Fibroblast of lung (primary cell): Measurements from ENCODE around the gene SRCAP. TPM values are rescaled to one million over a fixed set of nuclear protein-coding genes. Genes with fewer than 3 reads are reported as not detected.

Experiments used
- DNase-seq, 2 donors: peaks; one replicate each; pipeline versions ENCODE4 v3.0.0 to v3.0.0-alpha.2; 2010; ENCODE audit warnings: low read depth in 2 of 2
- H2AFZ ChIP-seq: 2 replicates; pipeline ENCODE4 v1.5.1; 2012; ENCODE audit warnings: low read length, control low read depth, inconsistent platforms
- H3K27ac ChIP-seq: 2 replicates; pipeline ENCODE4 v1.5.1; 2011; ENCODE audit warnings: low read length, control low read depth; ENCODE audit not compliant: insufficient read depth
- H3K27me3 ChIP-seq: 2 replicates; pipeline ENCODE4 v1.5.1; 2011; ENCODE audit warnings: mild to moderate bottlenecking, low read length; ENCODE audit not compliant: control insufficient read depth, insufficient read depth
- H3K36me3 ChIP-seq: 2 replicates; pipeline ENCODE4 v1.5.1; 2011; ENCODE audit warnings: low read length; ENCODE audit not compliant: control insufficient read depth, insufficient read depth
- H3K4me1 ChIP-seq: 2 replicates; pipeline ENCODE4 v1.5.1; 2011; ENCODE audit warnings: low read length; ENCODE audit not compliant: control insufficient read depth, insufficient read depth; ENCODE audit errors: extremely low read depth
- H3K4me2 ChIP-seq: 2 replicates; pipeline ENCODE4 v1.5.1; 2011; ENCODE audit warnings: low read length, control low read depth; ENCODE audit not compliant: insufficient read depth; ENCODE audit errors: extremely low read depth
- H3K4me3 ChIP-seq, 4 experiments: fragments of 200-600 bp in 1 of 4; sonication (generic) in 1 of 4; replicated peaks in 1 of 4; 2 replicates each; pipeline ENCODE4 v1.5.1; 2011 to 2016; ENCODE audit warnings: low read length in 4 of 4, low read depth in 3 of 4, mild to moderate bottlenecking in 3 of 4, control low read depth in 2 of 4, inconsistent platforms in 1 of 4, mixed read lengths in 1 of 4; ENCODE audit not compliant: insufficient read depth in 1 of 4; ENCODE audit errors: control extremely low read depth in 1 of 4
- H3K79me2 ChIP-seq: 2 replicates; pipeline ENCODE4 v1.5.1; 2012; ENCODE audit warnings: mild to moderate bottlenecking, low read length, inconsistent platforms; ENCODE audit not compliant: control insufficient read depth, insufficient read depth
- H3K9ac ChIP-seq: 2 replicates; pipeline ENCODE4 v1.5.1; 2011; ENCODE audit warnings: mild to moderate bottlenecking, low read length, control low read depth; ENCODE audit not compliant: insufficient read depth
- H3K9me3 ChIP-seq: 2 replicates; pipeline ENCODE4 v1.5.1; 2012; ENCODE audit warnings: low read depth, low read length; ENCODE audit not compliant: control insufficient read depth, insufficient read depth
- H4K20me1 ChIP-seq: 2 replicates; pipeline ENCODE4 v1.5.1; 2011; ENCODE audit warnings: low read length; ENCODE audit not compliant: control insufficient read depth, insufficient read depth; ENCODE audit errors: extremely low read depth
- CTCF ChIP-seq, 2 donors: IDR thresholded peaks in 1 of 2; conservative IDR thresholded peaks in 1 of 2; 1 replicate in 1 of 2; 2 replicates in 1 of 2; pipeline ENCODE4 v1.5.1; 2011 to 2012; ENCODE audit warnings: low read length in 2 of 2, control low read depth in 1 of 2, inconsistent platforms in 1 of 2, low read depth in 1 of 2, mild to moderate bottlenecking in 1 of 2
- EZH2 ChIP-seq: IDR thresholded peaks from 2 replicates; pipeline ENCODE4 v1.5.1; 2012; ENCODE audit warnings: low read length, control low read depth, mild to moderate bottlenecking; ENCODE audit errors: missing control alignments
- polyA plus RNA-seq, 2 donors: library from polyadenylated mRNA; depleted of rRNA in 1 of 2; stranded (reverse) in 1 of 2; unstranded in 1 of 2; fragments of >200 nt; gene quantifications; 2 replicates each; pipeline ENCODE4 v1.2.1, GENCODE V29; 2011 to 2012; ENCODE audit warnings: missing spikeins in 1 of 2
- total RNA-seq: library from RNA; depleted of rRNA; stranded (reverse); fragments of >200 nt; gene quantifications from 2 replicates; pipeline ENCODE4 v1.2.1, GENCODE V29; 2014

SRCAP gene
- total and polyA plus RNA-seq, 2 donors (not counting 1 experiment from before 2014, with no cell fraction given), result 3.5 to 14.2 TPM

- H2AFZ ChIP-seq, result no peak overlapping the region
- no peaks in the 10 kb centered on the region for H3K79me2 ChIP-seq
- no peak for DNase-seq
- no peak overlapping the region for H3K4me3 ChIP-seq
- peaks cover 38% of the 10 kb centered on the region for H3K36me3 ChIP-seq
- no peak for TF ChIP-seq EZH2
- TF ChIP-seq CTCF (conservative IDR thresholded peaks at IDR 0.05 in 1 of 2, IDR thresholded peaks at IDR 0.05 in 1 of 2; ENCODE audit: low read depth in 1 of 2, low read length in 2 of 2), result no peak
- no peaks in the 10 kb centered on the region for H3K27me3 ChIP-seq
- peaks cover 4% of the 10 kb centered on the region for H3K4me1 ChIP-seq
- no peak overlapping the region for H3K4me2 ChIP-seq
- H3K27ac ChIP-seq, result no peak overlapping the region
- H4K20me1 ChIP-seq, result no peaks in the 10 kb centered on the region
- no peak overlapping the region for H3K9ac ChIP-seq
- H3K9me3 ChIP-seq, result no peaks in the 10 kb centered on the region
These were observed 72.8 kb downstream of the SRCAP start for GRCh38 chr16:30771726-30772125.

DNA sequence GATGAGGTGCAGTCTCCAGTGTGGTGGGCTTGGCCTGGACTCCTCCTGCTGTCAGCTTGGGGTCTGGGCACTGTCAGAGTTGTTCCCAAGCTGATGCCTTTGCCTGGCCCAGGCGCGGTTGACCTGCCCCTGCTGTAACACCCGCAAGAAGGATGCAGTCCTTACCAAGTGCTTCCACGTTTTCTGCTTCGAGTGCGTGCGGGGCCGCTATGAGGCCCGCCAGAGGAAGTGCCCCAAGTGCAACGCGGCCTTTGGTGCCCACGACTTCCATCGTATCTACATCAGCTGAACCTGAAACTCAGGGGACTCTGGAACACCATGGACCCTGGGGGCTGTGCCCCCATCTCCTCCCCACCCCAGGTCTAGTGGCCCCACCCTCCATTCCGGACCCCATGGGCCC, 74.9 kb downstream of the SRCAP start:
- TF ChIP-seq EZH2, result no peak
- no peak for TF ChIP-seq CTCF (conservative IDR thresholded peaks at IDR 0.05 in 1 of 2, IDR thresholded peaks at IDR 0.05 in 1 of 2; ENCODE audit: low read depth in 1 of 2, low read length in 2 of 2)
- Histone ChIP-seq H4K20me1 (no peaks in the 10 kb centered on the region), H3K79me2 (no peaks in the 10 kb centered on the region), H3K27me3 (no peaks in the 10 kb centered on the region), H3K9me3 (no peaks in the 10 kb centered on the region), H3K4me2 (no peak overlapping the region), H3K4me1 (peaks cover 11% of the 10 kb centered on the region), H2AFZ (no peak overlapping the region), H3K36me3 (peaks cover 29% of the 10 kb centered on the region), H3K4me3 (no peak overlapping the region), H3K9ac (no peak overlapping the region), H3K27ac (no peak overlapping the region)
- DNase-seq, result no peak

- peak overlapping the region in 3 of 4 experiments; percentile 46 to 78 (median 64) for H3K4me3 ChIP-seq
- H3K9me3 ChIP-seq, result no peaks in the 10 kb centered on the region
- peaks cover 12% of the 10 kb centered on the region for H3K4me1 ChIP-seq
- no peak overlapping the region for H3K9ac ChIP-seq
- H3K4me2 ChIP-seq, result peak overlapping the region; percentile 93
- no peak overlapping the region for H2AFZ ChIP-seq
- H4K20me1 ChIP-seq, result no peaks in the 10 kb centered on the region
- no peaks in the 10 kb centered on the region for H3K27me3 ChIP-seq
- H3K36me3 ChIP-seq, result peaks cover 23% of the 10 kb centered on the region
- DNase-seq, result no peak
- peak overlapping the region; percentile 77 for H3K27ac ChIP-seq
- TF ChIP-seq CTCF (conservative IDR thresholded peaks at IDR 0.05 in 1 of 2, IDR thresholded peaks at IDR 0.05 in 1 of 2; ENCODE audit: low read depth in 1 of 2, low read length in 2 of 2) (no peak), EZH2 (no peak)
- no peaks in the 10 kb centered on the region for H3K79me2 ChIP-seq
These were observed 75.6 kb downstream of the SRCAP start for GRCh38 chr16:30774367-30775130.
